ENCODE measurements around the gene OR2T11. TPM values are rescaled to one million over a fixed set of nuclear protein-coding genes. Genes with fewer than 3 reads are reported as not detected.
"Not testable (repeated sequence)": the region's sequence is repeated elsewhere in the genome, so short reads cannot be mapped to it uniquely, and the experiment has no call there.

OR2T11 gene
- total RNA-seq, 1 donor from 2014 or later: not detected

DNA sequence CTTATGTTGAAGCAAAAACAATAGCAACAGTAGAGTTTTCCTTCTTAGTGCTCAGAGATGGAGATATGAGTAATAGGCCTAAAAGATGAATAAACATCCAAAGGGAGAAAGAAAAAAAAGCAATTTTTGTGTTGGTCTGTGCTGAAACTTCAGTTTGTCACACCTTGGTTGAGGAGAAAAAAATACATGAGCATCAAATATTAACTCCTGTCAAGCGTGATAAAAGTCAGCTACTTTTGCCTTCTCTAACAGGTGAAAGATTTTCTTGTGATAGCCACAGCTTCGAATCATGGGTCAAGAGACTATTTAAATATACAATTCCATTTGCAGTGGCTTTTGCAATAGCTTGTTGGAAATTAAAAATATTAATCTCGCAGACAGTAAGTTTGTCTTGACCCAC is 6.0 kb upstream of the OR2T11 start:
- H3K4me3 Mint-ChIP-seq (ENCODE audit: unreplicated experiment); H3K4me2 ChIP-seq (ENCODE audit: low read length); H3K4me1 ChIP-seq (ENCODE audit: insufficient read depth, low read length); H3K27ac Mint-ChIP-seq (ENCODE audit: unreplicated experiment); H3K4me1 Mint-ChIP-seq (ENCODE audit: low read depth, unreplicated experiment); H3K27me3 ChIP-seq (ENCODE audit: insufficient read depth, low read length); H3K4me3 ChIP-seq (ENCODE audit: insufficient read depth, low read depth, low read length); H3K9me3 ChIP-seq (ENCODE audit: insufficient read depth, low read depth, low read length); H3K27ac ChIP-seq (ENCODE audit: low read depth, low read length); FAIRE-seq; H2AFZ ChIP-seq (ENCODE audit: low read depth, low read length); H3K36me3 ChIP-seq (ENCODE audit: insufficient read depth, low read length); H3K36me3 Mint-ChIP-seq (ENCODE audit: low read depth, unreplicated experiment); H3K27me3 Mint-ChIP-seq (ENCODE audit: low read depth, unreplicated experiment); H3K9me3 Mint-ChIP-seq (ENCODE audit: unreplicated experiment); H3K79me2 ChIP-seq (ENCODE audit: insufficient read depth, low read length); H4K20me1 ChIP-seq (ENCODE audit: insufficient read depth, low read length); DNase-seq (ENCODE audit: low read depth); H3K9ac ChIP-seq (ENCODE audit: low read length): not testable (repeated sequence)

DNA sequence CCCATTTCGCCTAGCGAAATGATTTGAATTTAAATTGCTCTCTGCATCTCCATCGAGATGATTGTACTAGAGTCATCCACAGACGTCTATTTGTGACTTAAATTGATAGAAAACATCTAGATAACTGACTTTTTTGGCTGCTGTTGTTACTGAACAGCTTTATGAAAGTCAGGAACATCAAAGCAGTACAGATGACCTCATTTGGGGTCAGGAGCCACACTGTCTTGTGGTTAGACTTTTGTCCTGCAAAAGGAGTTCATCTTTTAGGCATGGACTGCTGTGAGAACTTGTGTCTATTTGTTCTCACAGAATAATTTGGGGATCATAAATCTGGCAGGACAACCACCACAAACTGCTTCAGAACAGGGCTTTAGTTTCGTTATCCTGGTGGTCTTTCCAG is 4.8 kb upstream of the OR2T11 start:
- not testable (repeated sequence) for H3K9me3 Mint-ChIP-seq (ENCODE audit: unreplicated experiment); H3K27me3 Mint-ChIP-seq (ENCODE audit: low read depth, unreplicated experiment); H3K4me2 ChIP-seq (ENCODE audit: low read length); H3K36me3 Mint-ChIP-seq (ENCODE audit: low read depth, unreplicated experiment); H3K27ac Mint-ChIP-seq (ENCODE audit: unreplicated experiment); H3K27me3 ChIP-seq (ENCODE audit: insufficient read depth, low read length); H3K9ac ChIP-seq (ENCODE audit: low read length); H3K4me3 ChIP-seq (ENCODE audit: insufficient read depth, low read depth, low read length); H3K4me1 ChIP-seq (ENCODE audit: insufficient read depth, low read length); DNase-seq (ENCODE audit: low read depth); H3K4me3 Mint-ChIP-seq (ENCODE audit: unreplicated experiment); H3K4me1 Mint-ChIP-seq (ENCODE audit: low read depth, unreplicated experiment); FAIRE-seq; H4K20me1 ChIP-seq (ENCODE audit: insufficient read depth, low read length); H3K79me2 ChIP-seq (ENCODE audit: insufficient read depth, low read length); H3K36me3 ChIP-seq (ENCODE audit: insufficient read depth, low read length); H3K27ac ChIP-seq (ENCODE audit: low read depth, low read length); H3K9me3 ChIP-seq (ENCODE audit: insufficient read depth, low read depth, low read length); H2AFZ ChIP-seq (ENCODE audit: low read depth, low read length)

DNA sequence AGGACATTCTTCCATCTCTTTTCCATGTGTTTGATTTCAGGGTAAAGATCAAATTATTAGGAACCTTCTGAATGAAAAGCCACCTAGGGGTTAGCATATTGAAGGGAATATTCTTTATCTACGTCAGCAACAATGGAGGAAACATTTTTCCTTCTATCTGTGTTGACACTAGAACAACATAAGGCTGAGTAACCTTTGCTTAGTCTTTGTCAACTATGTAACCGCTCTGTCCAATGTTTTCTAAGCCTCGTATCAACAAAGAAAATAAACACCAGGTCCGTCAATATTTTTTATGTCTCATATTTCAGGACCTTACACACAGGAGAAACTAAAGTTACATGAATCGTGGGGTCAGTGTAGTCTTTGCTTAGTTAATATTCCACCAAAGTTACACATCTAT is 1.7 kb upstream of the OR2T11 start:
- not testable (repeated sequence) for H3K27me3 ChIP-seq (ENCODE audit: insufficient read depth, low read length); H3K4me3 ChIP-seq (ENCODE audit: insufficient read depth, low read depth, low read length); H3K4me1 Mint-ChIP-seq (ENCODE audit: low read depth, unreplicated experiment); H3K27me3 Mint-ChIP-seq (ENCODE audit: low read depth, unreplicated experiment); DNase-seq (ENCODE audit: low read depth); H2AFZ ChIP-seq (ENCODE audit: low read depth, low read length); H3K79me2 ChIP-seq (ENCODE audit: insufficient read depth, low read length); H3K9me3 ChIP-seq (ENCODE audit: insufficient read depth, low read depth, low read length); H4K20me1 ChIP-seq (ENCODE audit: insufficient read depth, low read length); H3K36me3 ChIP-seq (ENCODE audit: insufficient read depth, low read length); H3K9me3 Mint-ChIP-seq (ENCODE audit: unreplicated experiment); H3K36me3 Mint-ChIP-seq (ENCODE audit: low read depth, unreplicated experiment); H3K4me2 ChIP-seq (ENCODE audit: low read length); FAIRE-seq; H3K4me1 ChIP-seq (ENCODE audit: insufficient read depth, low read length); H3K9ac ChIP-seq (ENCODE audit: low read length); H3K27ac Mint-ChIP-seq (ENCODE audit: unreplicated experiment); H3K4me3 Mint-ChIP-seq (ENCODE audit: unreplicated experiment); H3K27ac ChIP-seq (ENCODE audit: low read depth, low read length)

DNA sequence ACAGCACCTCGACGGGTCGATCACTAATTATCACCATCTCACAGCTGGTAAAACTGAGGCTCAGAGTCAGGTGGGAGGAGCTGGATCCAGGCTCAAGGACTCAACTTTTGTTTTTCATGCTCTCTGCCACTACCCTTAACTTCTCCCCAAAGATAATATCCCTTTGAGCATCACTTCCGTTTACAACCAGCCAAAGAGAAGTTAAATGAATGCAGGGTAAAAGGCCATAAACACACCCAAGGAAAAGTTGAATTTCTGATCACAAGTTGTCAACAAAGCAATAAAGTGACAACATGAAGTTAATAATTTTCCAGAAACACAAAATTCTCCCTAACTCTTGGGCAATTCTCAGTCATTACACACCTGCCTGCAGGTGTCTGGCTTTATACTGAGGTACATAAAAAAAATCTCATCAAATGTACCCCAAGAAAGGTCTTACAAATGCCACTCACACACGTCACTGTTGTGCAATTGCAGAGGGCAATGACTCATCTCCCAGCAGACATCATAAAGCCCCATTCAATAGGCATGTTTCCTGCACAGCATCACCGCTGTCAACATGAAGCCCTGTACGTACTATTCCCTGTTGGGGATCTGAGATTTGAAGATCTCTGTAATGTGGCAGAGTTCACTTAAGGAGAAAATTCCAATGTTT is 3.4 kb downstream of the OR2T11 start:
- Histone ChIP-seq H3K9me3 (ENCODE audit: insufficient read depth, low read depth, low read length) (peaks cover 7% of the 10 kb centered on the region), H2AFZ (ENCODE audit: low read depth, low read length) (no peak overlapping the region), H3K27ac (ENCODE audit: low read depth, low read length) (no peak overlapping the region), H3K36me3 (ENCODE audit: insufficient read depth, low read length) (no peaks in the 10 kb centered on the region), H3K4me2 (ENCODE audit: low read length) (no peak overlapping the region), H3K79me2 (ENCODE audit: insufficient read depth, low read length) (no peaks in the 10 kb centered on the region), H3K4me1 (ENCODE audit: insufficient read depth, low read length) (no peaks in the 10 kb centered on the region), H3K27me3 (ENCODE audit: insufficient read depth, low read length) (no peaks in the 10 kb centered on the region), H4K20me1 (ENCODE audit: insufficient read depth, low read length) (no peaks in the 10 kb centered on the region), H3K4me3 (ENCODE audit: insufficient read depth, low read depth, low read length) (no peak overlapping the region), H3K9ac (ENCODE audit: low read length) (no peak overlapping the region)
- DNase-seq (ENCODE audit: low read depth) (no peak), FAIRE-seq (no peak)
- Mint-ChIP-seq H3K4me3 (ENCODE audit: unreplicated experiment) (no peak overlapping the region), H3K27me3 (ENCODE audit: low read depth, unreplicated experiment) (no peaks in the 10 kb centered on the region), H3K4me1 (ENCODE audit: low read depth, unreplicated experiment) (no peaks in the 10 kb centered on the region), H3K27ac (ENCODE audit: unreplicated experiment) (no peak overlapping the region), H3K36me3 (ENCODE audit: low read depth, unreplicated experiment) (no peaks in the 10 kb centered on the region), H3K9me3 (ENCODE audit: unreplicated experiment) (peaks cover 4% of the 10 kb centered on the region)
- no peak for TF ChIP-seq EZH2 (IDR thresholded peaks at IDR 0.05; ENCODE audit: insufficient read depth, low read length)
- TF ChIP-seq, protein P1, sequence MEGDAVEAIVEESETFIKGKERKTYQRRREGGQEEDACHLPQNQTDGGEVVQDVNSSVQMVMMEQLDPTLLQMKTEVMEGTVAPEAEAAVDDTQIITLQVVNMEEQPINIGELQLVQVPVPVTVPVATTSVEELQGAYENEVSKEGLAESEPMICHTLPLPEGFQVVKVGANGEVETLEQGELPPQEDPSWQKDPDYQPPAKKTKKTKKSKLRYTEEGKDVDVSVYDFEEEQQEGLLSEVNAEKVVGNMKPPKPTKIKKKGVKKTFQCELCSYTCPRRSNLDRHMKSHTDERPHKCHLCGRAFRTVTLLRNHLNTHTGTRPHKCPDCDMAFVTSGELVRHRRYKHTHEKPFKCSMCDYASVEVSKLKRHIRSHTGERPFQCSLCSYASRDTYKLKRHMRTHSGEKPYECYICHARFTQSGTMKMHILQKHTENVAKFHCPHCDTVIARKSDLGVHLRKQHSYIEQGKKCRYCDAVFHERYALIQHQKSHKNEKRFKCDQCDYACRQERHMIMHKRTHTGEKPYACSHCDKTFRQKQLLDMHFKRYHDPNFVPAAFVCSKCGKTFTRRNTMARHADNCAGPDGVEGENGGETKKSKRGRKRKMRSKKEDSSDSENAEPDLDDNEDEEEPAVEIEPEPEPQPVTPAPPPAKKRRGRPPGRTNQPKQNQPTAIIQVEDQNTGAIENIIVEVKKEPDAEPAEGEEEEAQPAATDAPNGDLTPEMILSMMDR (IDR thresholded peaks at IDR 0.05; ENCODE audit: insufficient read depth, low read depth, low read length): no peak

All from astrocyte (in vitro differentiated cells and primary cell).